GM12872 (cell line): ENCODE data around the gene MAD2L1BP.

ENCODE experiments used
- TF ChIP-seq, protein P1 (sequence below): IDR thresholded peaks from 3 replicates; pipeline ENCODE4 v1.5.1; 2011; ENCODE audit warnings: low read depth, mild to moderate bottlenecking, low read length, moderate library complexity; ENCODE audit not compliant: insufficient read depth

The MAD2L1BP gene

DNA sequence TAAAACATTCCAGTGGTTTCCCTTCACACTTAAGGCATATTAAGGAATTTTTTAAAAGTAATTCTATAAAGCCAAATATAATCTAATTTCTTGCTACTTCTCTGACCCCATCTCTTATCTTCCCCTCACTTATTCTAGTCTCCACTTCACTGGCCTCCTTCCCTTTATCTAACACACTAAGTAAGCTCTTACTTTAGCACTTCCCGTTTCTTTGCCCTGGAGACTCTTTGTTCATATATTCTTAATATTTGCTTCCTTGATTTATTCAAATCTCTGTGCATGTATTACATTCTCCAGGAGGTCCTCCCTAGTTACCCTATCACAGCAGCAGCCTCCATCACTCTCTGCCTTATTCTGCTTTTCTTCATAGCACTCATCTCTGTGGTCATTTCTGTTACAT, 26.8 kb upstream of the MAD2L1BP start:
- TF ChIP-seq, protein P1, sequence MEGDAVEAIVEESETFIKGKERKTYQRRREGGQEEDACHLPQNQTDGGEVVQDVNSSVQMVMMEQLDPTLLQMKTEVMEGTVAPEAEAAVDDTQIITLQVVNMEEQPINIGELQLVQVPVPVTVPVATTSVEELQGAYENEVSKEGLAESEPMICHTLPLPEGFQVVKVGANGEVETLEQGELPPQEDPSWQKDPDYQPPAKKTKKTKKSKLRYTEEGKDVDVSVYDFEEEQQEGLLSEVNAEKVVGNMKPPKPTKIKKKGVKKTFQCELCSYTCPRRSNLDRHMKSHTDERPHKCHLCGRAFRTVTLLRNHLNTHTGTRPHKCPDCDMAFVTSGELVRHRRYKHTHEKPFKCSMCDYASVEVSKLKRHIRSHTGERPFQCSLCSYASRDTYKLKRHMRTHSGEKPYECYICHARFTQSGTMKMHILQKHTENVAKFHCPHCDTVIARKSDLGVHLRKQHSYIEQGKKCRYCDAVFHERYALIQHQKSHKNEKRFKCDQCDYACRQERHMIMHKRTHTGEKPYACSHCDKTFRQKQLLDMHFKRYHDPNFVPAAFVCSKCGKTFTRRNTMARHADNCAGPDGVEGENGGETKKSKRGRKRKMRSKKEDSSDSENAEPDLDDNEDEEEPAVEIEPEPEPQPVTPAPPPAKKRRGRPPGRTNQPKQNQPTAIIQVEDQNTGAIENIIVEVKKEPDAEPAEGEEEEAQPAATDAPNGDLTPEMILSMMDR, result no peak

DNA sequence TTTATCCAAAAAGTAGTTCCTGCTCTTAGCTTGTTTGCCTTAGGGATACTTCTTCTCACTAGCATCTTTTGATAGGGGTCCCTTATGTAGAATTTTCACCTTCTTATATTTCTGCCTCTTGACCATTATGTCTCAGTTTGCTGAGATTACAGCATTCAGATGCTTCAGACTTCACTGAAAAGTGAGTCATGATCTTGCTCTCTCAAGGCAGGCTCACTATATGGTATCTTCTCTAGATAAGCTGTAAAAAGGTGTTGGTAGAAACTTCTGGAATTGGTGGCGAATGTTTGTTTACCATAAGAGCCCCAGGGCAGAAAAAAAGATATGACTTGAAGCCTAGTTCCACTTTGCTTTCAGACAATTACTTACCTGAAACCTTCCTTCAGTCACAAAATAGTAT, 26.2 kb upstream of the MAD2L1BP start:
- TF ChIP-seq, protein P1, result no peak

DNA sequence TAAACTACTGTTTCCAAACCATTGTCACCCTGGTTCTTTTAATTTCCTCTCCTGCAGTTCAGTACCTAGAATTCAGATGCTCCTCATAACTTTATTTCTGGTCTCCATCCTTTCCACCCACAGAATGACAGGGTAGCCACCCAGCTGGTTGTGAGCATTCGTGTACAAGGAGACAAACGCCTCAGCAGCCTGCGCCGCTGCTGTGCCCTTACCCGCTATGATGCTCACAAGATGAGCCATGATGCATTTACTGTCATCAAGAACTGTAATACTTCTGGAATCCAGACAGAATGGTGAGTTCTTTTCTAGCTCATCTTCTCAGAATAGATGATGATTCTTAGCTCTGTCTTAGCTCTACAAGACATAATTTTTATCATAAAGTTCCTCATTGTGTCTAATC, 25.2 kb upstream of the MAD2L1BP start:
- TF ChIP-seq, protein P1, result no peak

DNA sequence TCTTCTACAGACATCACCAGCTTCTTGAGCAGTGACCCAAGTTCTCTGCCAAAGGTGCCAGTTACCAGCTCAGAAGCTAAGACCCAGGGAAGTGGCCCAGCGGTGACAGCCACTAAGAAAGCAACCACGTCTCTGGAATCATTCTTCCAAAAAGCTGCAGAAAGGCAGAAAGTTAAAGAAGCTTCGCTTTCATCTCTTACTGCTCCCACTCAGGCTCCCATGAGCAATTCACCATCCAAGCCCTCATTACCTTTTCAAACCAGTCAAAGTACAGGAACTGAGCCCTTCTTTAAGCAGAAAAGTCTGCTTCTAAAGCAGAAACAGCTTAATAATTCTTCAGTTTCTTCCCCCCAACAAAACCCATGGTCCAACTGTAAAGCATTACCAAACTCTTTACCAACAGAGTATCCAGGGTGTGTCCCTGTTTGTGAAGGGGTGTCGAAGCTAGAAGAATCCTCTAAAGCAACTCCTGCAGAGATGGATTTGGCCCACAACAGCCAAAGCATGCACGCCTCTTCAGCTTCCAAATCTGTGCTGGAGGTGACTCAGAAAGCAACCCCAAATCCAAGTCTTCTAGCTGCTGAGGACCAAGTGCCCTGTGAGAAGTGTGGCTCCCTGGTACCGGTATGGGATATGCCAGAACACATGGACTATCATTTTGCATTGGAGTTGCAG, 21.8 kb upstream of the MAD2L1BP start:
- TF ChIP-seq, protein P1, result no peak

DNA sequence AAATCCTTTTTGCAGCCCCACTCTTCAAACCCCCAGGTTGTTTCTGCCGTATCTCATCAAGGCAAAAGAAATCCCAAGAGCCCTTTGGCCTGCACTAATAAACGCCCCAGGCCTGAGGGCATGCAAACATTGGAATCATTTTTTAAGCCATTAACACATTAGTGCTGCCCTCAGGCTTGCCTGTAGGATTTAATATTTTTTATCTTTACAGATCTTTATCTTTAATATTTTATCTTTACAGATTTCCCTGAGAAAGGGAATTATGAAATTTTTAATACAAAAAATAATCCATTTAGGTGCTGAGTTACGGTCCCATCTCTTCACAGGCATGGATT, 21.3 kb upstream of the MAD2L1BP start:
- TF ChIP-seq, protein P1, result no peak

DNA sequence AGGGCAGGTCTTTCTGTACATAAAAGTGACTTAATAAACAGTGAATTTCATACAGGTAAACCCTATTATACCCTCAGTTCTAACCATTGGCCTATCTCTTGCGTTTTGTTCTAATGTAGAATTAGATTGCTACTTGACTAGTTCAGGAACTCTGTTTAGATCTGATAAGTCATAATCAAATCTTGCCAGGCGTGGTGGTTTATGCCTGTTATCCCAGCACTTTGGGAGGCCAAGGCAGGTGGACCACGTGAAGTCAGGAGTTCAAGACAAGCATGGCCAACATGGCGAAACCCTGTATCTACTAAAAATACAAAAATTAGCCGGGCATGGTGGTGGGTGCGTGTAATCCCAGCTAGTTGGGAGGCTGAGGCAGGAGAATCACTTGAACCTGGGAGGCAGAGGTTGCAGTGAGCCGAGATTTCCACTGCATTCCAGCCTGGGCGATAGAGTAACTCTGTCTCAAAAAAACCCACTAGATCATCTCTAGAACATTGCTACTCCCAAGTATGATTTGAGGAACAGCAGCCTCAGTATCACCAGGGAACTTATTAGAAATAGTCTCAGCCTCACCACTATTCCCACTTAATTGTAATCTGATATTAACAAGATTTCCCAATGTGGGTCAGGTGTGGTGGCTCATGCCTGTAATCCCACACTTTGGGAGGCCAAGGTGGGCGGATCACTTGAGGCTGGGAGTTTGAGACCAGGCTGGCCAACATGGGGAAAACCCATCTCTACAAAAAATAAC, 18.7 kb upstream of the MAD2L1BP start:
- TF ChIP-seq, protein P1, result no peak

DNA sequence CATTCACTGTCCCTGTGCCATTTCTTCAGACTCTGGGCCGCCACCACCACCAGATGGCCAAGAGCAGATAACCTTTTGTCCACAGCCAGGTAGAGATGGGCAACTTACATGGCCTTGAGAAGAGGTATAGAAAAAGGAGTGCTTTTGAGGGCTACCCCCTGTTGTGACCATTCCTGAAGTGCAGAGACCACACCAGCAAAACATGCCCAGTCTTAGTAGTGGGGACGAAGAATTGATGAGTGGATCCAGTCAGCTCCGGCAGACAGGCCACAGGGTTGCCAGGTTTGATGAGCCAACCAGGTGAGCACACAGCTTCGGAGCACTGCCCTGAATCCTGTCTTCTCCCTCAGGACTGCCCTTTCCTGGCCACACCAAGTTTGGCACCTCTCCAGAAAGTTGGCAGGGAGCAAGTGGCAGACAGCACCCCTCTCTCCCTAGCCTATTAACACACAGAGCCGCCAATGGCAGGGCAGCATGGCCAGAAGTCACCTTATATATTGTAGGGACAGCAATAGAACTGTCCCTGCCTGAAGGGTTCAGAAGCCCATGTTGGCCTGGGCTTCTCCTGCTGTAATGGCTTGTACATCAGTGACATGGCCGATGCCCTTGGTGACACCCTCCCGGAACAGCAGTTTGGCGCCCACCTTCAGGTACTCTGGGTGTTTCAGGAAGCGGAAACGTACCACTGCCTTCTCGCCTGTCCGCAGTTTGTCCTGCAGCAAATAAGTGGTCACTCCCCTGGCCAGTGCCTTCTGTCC, 14.4 kb upstream of the MAD2L1BP start:
- TF ChIP-seq, protein P1, result no peak
